GM23338 (cell line): ENCODE results near the gene KRT32. TPM values are rescaled to one million over a fixed set of nuclear protein-coding genes. Genes with fewer than 3 reads are reported as not detected.

ENCODE experiments used
- ATAC-seq: fragments of 200-7000 bp; cut with Tn5 transposase; 3 replicates; pipeline ENCODE4 v1.9.1; 2020
- DNase-seq: peaks from one replicate; pipeline ENCODE4 v3.0.0-alpha.2; 2015; ENCODE audit warnings: low spot score
- H2AFZ ChIP-seq: fragments of 200-600 bp; sonication (generic); 2 replicates; pipeline ENCODE4 v1.8.0; 2016; ENCODE audit warnings: antibody characterized with exemption, mild to moderate bottlenecking, moderate library complexity
- H3F3A ChIP-seq: fragments of 200-600 bp; sonication (generic); replicated peaks from 2 replicates; pipeline ENCODE4 v1.8.0; 2017; ENCODE audit warnings: antibody characterized with exemption, mixed run types, low read depth
- H3K27ac ChIP-seq: fragments of 200-600 bp; sonication (generic); 2 replicates; pipeline ENCODE4 v1.6.1; 2016; ENCODE audit warnings: low read depth
- H3K27me3 ChIP-seq: fragments of 200-600 bp; sonication (generic); 2 replicates; pipeline ENCODE4 v1.8.0; 2016; ENCODE audit warnings: mild to moderate bottlenecking, mixed run types, moderate library complexity; ENCODE audit not compliant: insufficient read depth
- H3K36me3 ChIP-seq: fragments of 200-600 bp; sonication (generic); 2 replicates; pipeline ENCODE4 v1.8.0; 2016; ENCODE audit warnings: mild to moderate bottlenecking; ENCODE audit not compliant: insufficient read depth
- H3K4me1 ChIP-seq: fragments of 200-600 bp; sonication (generic); 2 replicates; pipeline ENCODE4 v1.8.0; 2016; ENCODE audit warnings: mild to moderate bottlenecking, moderate library complexity; ENCODE audit not compliant: insufficient read depth
- H3K4me2 ChIP-seq: fragments of 200-600 bp; sonication (generic); 2 replicates; pipeline ENCODE4 v1.7.1; 2017; ENCODE audit warnings: mixed run types
- H3K4me3 ChIP-seq: fragments of 200-600 bp; sonication (generic); 2 replicates; pipeline ENCODE4 v1.6.1; 2016; ENCODE audit warnings: mixed run types
- H3K79me2 ChIP-seq: fragments of 200-600 bp; sonication (generic); replicated peaks from 2 replicates; pipeline ENCODE4 v1.8.0; 2017; ENCODE audit warnings: mild to moderate bottlenecking; ENCODE audit not compliant: insufficient read depth
- H3K9me2 ChIP-seq: fragments of 200-600 bp; sonication (generic); 2 replicates; pipeline ENCODE4 v1.8.0; 2017; ENCODE audit not compliant: insufficient read depth
- H4K20me1 ChIP-seq: fragments of 200-600 bp; sonication (generic); replicated peaks from 2 replicates; pipeline ENCODE4 v1.8.0; 2017; ENCODE audit warnings: mild to moderate bottlenecking; ENCODE audit not compliant: insufficient read depth
- H3K27ac Mint-ChIP-seq: 2 replicates; pipeline ENCODE4 v1.8.0; 2020; ENCODE audit warnings: inconsistent platforms, mild to moderate bottlenecking, moderate library complexity, mixed read lengths
- H3K27me3 Mint-ChIP-seq: 3 replicates; pipeline ENCODE4 v1.8.0; 2022; ENCODE audit warnings: low read depth, mild to moderate bottlenecking, moderate library complexity, mixed read lengths, inconsistent platforms; ENCODE audit not compliant: insufficient read depth, poor library complexity
- H3K36me3 Mint-ChIP-seq: 3 replicates; pipeline ENCODE4 v1.8.0; 2021; ENCODE audit warnings: low read depth, mild to moderate bottlenecking, inconsistent platforms, moderate library complexity, mixed read lengths
- H3K4me1 Mint-ChIP-seq: 3 replicates; pipeline ENCODE4 v1.8.0; 2020; ENCODE audit warnings: mild to moderate bottlenecking, inconsistent platforms, mixed read lengths
- H3K4me3 Mint-ChIP-seq: 3 replicates; pipeline ENCODE4 v1.8.0; 2021; ENCODE audit warnings: moderate library complexity, mild to moderate bottlenecking, inconsistent platforms, mixed read lengths
- H3K9me3 Mint-ChIP-seq: 3 replicates; pipeline ENCODE4 v1.8.0; 2020; ENCODE audit warnings: moderate library complexity, mild to moderate bottlenecking, inconsistent platforms, mixed read lengths
- CREB1 ChIP-seq: fragments of 250-450 bp; sonication (Bioruptor Pico); IDR thresholded peaks from 2 replicates; pipeline ENCODE4 v1.5.0; 2020; ENCODE audit warnings: low read depth, mild to moderate bottlenecking, moderate library complexity
- EZH2 ChIP-seq: fragments of 200-600 bp; sonication (generic); IDR thresholded peaks from one replicate; pipeline ENCODE4 v1.8.0; 2017; ENCODE audit warnings: antibody characterized with exemption, mild to moderate bottlenecking, low read depth; ENCODE audit not compliant: unreplicated experiment
- EZH2phosphoT487 ChIP-seq: fragments of 200-600 bp; sonication (generic); IDR thresholded peaks from one replicate; pipeline ENCODE4 v1.8.1; 2018; ENCODE audit warnings: antibody characterized with exemption; ENCODE audit not compliant: unreplicated experiment
- JUNB ChIP-seq: IDR thresholded peaks from one replicate; pipeline ENCODE4 v1.6.1; 2016; ENCODE audit warnings: antibody characterized with exemption; ENCODE audit not compliant: unreplicated experiment
- NANOG ChIP-seq: IDR thresholded peaks from 2 replicates; pipeline ENCODE4 v1.6.1; 2016; ENCODE audit warnings: antibody characterized with exemption, borderline replicate concordance
- POLR2AphosphoS5 ChIP-seq: IDR thresholded peaks from 2 replicates; pipeline ENCODE4 v1.6.1; 2016; ENCODE audit warnings: antibody characterized with exemption, low read depth
- STAT1 ChIP-seq: IDR thresholded peaks from one replicate; pipeline ENCODE4 v1.6.1; 2016; ENCODE audit warnings: antibody characterized with exemption; ENCODE audit not compliant: unreplicated experiment
- ZNF114 ChIP-seq: fragments of 250-450 bp; sonication (Bioruptor Pico); IDR thresholded peaks from 2 replicates; pipeline ENCODE4 v1.5.0; 2020; ENCODE audit warnings: mild to moderate bottlenecking, moderate library complexity
- ZNF331 ChIP-seq: fragments of 250-450 bp; sonication (Bioruptor Pico); IDR thresholded peaks from 2 replicates; pipeline ENCODE4 v1.5.0; 2020; ENCODE audit warnings: low read depth, mild to moderate bottlenecking, moderate library complexity
- ZNF462 ChIP-seq: fragments of 250-450 bp; sonication (Bioruptor Pico); IDR thresholded peaks from 2 replicates; pipeline ENCODE4 v1.5.0; 2020; ENCODE audit warnings: mild to moderate bottlenecking, moderate library complexity
- polyA plus RNA-seq: library from polyadenylated mRNA; unstranded; fragments of >200 nt; fragmentation: Nextera tagmentation; extraction: Ambion mirVana; gene quantifications from 2 replicates; pipeline ENCODE4 v1.2.1, GENCODE V29; 2016
- total RNA-seq: library from RNA; depleted of rRNA; stranded (reverse); fragments of >200 nt; shearing (Covaris generic); gene quantifications from 2 replicates; pipeline ENCODE4 v1.2.3, GENCODE V29; 2014
- TF ChIP-seq, protein P1 (sequence below), 2 experiments: fragments of 200-600 bp in 1 of 2; sonication (generic) in 1 of 2; conservative IDR thresholded peaks; 2 replicates each; pipeline versions ENCODE4 v1.5.1 to v1.6.1; 2016 to 2017; ENCODE audit warnings: antibody characterized with exemption in 2 of 2, low read depth in 2 of 2, mild to moderate bottlenecking in 2 of 2, moderate library complexity in 1 of 2
- TF ChIP-seq, protein P2 (sequence below): IDR thresholded peaks from one replicate; pipeline ENCODE4 v1.6.1; 2018; ENCODE audit warnings: antibody characterized with exemption; ENCODE audit not compliant: unreplicated experiment
- TF ChIP-seq, protein P3 (sequence below): IDR thresholded peaks from 2 replicates; pipeline ENCODE4 v1.6.1; 2016; ENCODE audit warnings: antibody characterized with exemption

KRT32 gene
- total and polyA plus RNA-seq, 2 experiments from 2014 or later = not detected

GRCh38 chr17:41494524-41494923, 27.3 kb upstream of the KRT32 start:
- Mint-ChIP-seq H3K36me3 (no peaks in the 10 kb centered on the region), H3K27ac (no peak overlapping the region), H3K9me3 (no peaks in the 10 kb centered on the region), H3K4me3 (no peak overlapping the region), H3K4me1 (peaks cover 9% of the 10 kb centered on the region; the same call in 2 of the 3 replicates), H3K27me3 (peaks cover 7% of the 10 kb centered on the region)
- no peak overlapping the region for H3K4me2 ChIP-seq
- no peak overlapping the region for H3K4me3 ChIP-seq
- H3K4me1 ChIP-seq = no peaks in the 10 kb centered on the region; the same call in 1 of the 2 replicates
- ATAC-seq (no peak), DNase-seq (no peak)
- no peaks in the 10 kb centered on the region; the same call in 1 of the 2 replicates for H3K9me2 ChIP-seq
- H3K27me3 ChIP-seq = no peaks in the 10 kb centered on the region
- H2AFZ ChIP-seq = no peak overlapping the region
- no peaks in the 10 kb centered on the region for H3K79me2 ChIP-seq
- H3F3A ChIP-seq = no peaks in the 10 kb centered on the region
- no peak overlapping the region for H3K27ac ChIP-seq
- TF ChIP-seq EZH2phosphoT487 (no peak), CREB1 (CRISPR knock-in tag) (no peak), EZH2 (no peak), POLR2AphosphoS5 (no peak), NANOG (no peak), ZNF114 (CRISPR knock-in tag) (no peak), ZNF331 (CRISPR knock-in tag) (no peak), ZNF462 (CRISPR knock-in tag) (no peak), STAT1 (no peak), JUNB (no peak)
- TF ChIP-seq, protein P1, sequence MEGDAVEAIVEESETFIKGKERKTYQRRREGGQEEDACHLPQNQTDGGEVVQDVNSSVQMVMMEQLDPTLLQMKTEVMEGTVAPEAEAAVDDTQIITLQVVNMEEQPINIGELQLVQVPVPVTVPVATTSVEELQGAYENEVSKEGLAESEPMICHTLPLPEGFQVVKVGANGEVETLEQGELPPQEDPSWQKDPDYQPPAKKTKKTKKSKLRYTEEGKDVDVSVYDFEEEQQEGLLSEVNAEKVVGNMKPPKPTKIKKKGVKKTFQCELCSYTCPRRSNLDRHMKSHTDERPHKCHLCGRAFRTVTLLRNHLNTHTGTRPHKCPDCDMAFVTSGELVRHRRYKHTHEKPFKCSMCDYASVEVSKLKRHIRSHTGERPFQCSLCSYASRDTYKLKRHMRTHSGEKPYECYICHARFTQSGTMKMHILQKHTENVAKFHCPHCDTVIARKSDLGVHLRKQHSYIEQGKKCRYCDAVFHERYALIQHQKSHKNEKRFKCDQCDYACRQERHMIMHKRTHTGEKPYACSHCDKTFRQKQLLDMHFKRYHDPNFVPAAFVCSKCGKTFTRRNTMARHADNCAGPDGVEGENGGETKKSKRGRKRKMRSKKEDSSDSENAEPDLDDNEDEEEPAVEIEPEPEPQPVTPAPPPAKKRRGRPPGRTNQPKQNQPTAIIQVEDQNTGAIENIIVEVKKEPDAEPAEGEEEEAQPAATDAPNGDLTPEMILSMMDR (conservative IDR thresholded peaks at IDR 0.05; ENCODE audit: low read depth in 2 of 2) = no peak
- TF ChIP-seq, protein P2, sequence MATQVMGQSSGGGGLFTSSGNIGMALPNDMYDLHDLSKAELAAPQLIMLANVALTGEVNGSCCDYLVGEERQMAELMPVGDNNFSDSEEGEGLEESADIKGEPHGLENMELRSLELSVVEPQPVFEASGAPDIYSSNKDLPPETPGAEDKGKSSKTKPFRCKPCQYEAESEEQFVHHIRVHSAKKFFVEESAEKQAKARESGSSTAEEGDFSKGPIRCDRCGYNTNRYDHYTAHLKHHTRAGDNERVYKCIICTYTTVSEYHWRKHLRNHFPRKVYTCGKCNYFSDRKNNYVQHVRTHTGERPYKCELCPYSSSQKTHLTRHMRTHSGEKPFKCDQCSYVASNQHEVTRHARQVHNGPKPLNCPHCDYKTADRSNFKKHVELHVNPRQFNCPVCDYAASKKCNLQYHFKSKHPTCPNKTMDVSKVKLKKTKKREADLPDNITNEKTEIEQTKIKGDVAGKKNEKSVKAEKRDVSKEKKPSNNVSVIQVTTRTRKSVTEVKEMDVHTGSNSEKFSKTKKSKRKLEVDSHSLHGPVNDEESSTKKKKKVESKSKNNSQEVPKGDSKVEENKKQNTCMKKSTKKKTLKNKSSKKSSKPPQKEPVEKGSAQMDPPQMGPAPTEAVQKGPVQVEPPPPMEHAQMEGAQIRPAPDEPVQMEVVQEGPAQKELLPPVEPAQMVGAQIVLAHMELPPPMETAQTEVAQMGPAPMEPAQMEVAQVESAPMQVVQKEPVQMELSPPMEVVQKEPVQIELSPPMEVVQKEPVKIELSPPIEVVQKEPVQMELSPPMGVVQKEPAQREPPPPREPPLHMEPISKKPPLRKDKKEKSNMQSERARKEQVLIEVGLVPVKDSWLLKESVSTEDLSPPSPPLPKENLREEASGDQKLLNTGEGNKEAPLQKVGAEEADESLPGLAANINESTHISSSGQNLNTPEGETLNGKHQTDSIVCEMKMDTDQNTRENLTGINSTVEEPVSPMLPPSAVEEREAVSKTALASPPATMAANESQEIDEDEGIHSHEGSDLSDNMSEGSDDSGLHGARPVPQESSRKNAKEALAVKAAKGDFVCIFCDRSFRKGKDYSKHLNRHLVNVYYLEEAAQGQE = no peak
- TF ChIP-seq, protein P3, sequence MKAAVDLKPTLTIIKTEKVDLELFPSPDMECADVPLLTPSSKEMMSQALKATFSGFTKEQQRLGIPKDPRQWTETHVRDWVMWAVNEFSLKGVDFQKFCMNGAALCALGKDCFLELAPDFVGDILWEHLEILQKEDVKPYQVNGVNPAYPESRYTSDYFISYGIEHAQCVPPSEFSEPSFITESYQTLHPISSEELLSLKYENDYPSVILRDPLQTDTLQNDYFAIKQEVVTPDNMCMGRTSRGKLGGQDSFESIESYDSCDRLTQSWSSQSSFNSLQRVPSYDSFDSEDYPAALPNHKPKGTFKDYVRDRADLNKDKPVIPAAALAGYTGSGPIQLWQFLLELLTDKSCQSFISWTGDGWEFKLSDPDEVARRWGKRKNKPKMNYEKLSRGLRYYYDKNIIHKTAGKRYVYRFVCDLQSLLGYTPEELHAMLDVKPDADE = no peak
- no peaks in the 10 kb centered on the region for H4K20me1 ChIP-seq
- no peaks in the 10 kb centered on the region for H3K36me3 ChIP-seq
